ENCODE measurements around the gene NRG2. TPM values are rescaled to one million over a fixed set of nuclear protein-coding genes. Genes with fewer than 3 reads are reported as not detected.

The NRG2 gene
- total RNA-seq, 5 donors from 2014 or later (not counting 1 experiment from before 2014, with no cell fraction given), result 0.12 to 0.15 (median 0.12) TPM; not detected in 1

DNA sequence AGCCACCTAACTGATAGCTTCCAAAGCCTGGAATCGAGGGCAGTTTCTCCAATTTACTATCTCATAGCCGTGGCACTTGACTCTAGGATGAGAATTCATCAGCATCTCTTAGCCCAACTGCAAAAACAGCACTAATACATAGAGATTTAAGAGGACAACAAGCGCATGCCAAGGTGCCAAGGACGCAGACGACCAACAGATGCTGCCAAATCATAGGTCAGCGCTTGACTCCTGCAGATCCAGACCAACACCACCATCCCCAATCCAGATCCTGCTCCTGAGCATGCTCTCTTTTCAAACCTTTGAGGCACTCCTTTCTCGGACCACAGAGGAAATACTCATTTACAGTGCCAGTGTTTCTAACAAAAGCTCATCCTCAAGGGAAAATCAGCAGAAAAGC, 24.6 kb downstream of the NRG2 start:
- POLR2A ChIA-PET, result no interaction called here
- Histone ChIP-seq H3K4me1 (ENCODE audit: control insufficient read depth in 1 of 2, extremely low read depth in 1 of 2, insufficient read depth in 2 of 2, low read length in 2 of 2) (no peaks in the 10 kb centered on the region), H3K9me3 (no peaks in the 10 kb centered on the region), H3K4me3 (ENCODE audit: control insufficient read depth in 1 of 2, extremely low read depth in 1 of 2, low read length in 1 of 2) (no peak overlapping the region), H3K27me3 (replicated peaks in 1 of 2; ENCODE audit: control insufficient read depth in 2 of 2, extremely low read depth in 1 of 2, insufficient read depth in 2 of 2, low read length in 1 of 2) (peaks cover 2 to 15% of the 10 kb centered on the region in 2 experiments), H3K27ac (ENCODE audit: low read length) (no peak overlapping the region), H3K36me3 (ENCODE audit: control insufficient read depth in 2 of 2, extremely low read depth in 1 of 2, insufficient read depth in 1 of 2, low read length in 1 of 2) (no peaks in the 10 kb centered on the region)
- ATAC-seq (replicated peaks in 1 of 4) (no peak), DNase-seq (no peak)
- CTCF ChIA-PET, result no interaction called here
- H3K4me1 Mint-ChIP-seq, result no peaks in the 10 kb centered on the region
- no peaks in the 10 kb centered on the region for H3K36me3 Mint-ChIP-seq
- peaks cover 4 to 7% of the 10 kb centered on the region in 2 donors for H3K27me3 Mint-ChIP-seq
- WGBS (ENCODE audit: insufficient coverage), result 81% methylated on average over 6 of the region's 7 CpGs
- no peaks in the 10 kb centered on the region for H3K9me3 Mint-ChIP-seq
- no peak overlapping the region for H3K4me3 Mint-ChIP-seq
- H3K27ac Mint-ChIP-seq, result no peak overlapping the region

DNA sequence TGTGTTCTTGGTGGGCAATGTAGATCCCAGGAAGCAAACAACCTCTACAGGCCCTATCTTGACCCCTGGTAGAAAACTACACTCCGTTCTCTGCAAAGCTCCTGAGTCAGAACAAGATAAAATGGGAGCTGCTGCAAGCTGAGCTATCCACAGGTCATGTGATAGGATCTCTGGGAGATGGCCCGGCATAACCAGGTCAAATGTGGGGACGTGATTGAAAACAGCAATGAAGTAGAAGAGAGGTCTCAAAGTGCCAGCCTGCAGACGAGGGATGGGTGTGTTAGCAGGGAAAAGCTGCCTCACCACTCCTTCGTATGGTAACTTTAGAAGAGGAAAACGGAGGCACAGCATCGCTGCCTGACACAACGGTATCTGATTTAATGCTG, 25.0 kb downstream of the NRG2 start:
- H3K36me3 ChIP-seq (ENCODE audit: control insufficient read depth in 2 of 2, extremely low read depth in 1 of 2, insufficient read depth in 1 of 2, low read length in 1 of 2), result no peaks in the 10 kb centered on the region
- H3K27ac ChIP-seq (ENCODE audit: low read length), result no peak overlapping the region
- ATAC-seq (replicated peaks in 1 of 4), result no peak
- Mint-ChIP-seq H3K4me3 (no peak overlapping the region), H3K36me3 (no peaks in the 10 kb centered on the region), H3K9me3 (no peaks in the 10 kb centered on the region), H3K4me1 (no peaks in the 10 kb centered on the region), H3K27me3 (peaks cover 4 to 7% of the 10 kb centered on the region in 2 donors), H3K27ac (no peak overlapping the region)
- ChIA-PET POLR2A (no interaction called here), CTCF (no interaction called here)
- peaks cover 2 to 15% of the 10 kb centered on the region in 2 experiments for H3K27me3 ChIP-seq (replicated peaks in 1 of 2; ENCODE audit: control insufficient read depth in 2 of 2, extremely low read depth in 1 of 2, insufficient read depth in 2 of 2, low read length in 1 of 2)
- no peaks in the 10 kb centered on the region for H3K4me1 ChIP-seq (ENCODE audit: control insufficient read depth in 1 of 2, extremely low read depth in 1 of 2, insufficient read depth in 2 of 2, low read length in 2 of 2)
- no peaks in the 10 kb centered on the region for H3K9me3 ChIP-seq
- H3K4me3 ChIP-seq (ENCODE audit: control insufficient read depth in 1 of 2, extremely low read depth in 1 of 2, low read length in 1 of 2), result no peak overlapping the region
- 88% methylated on average over 4 of the region's 8 CpGs for WGBS (ENCODE audit: insufficient coverage)
- DNase-seq, result no peak

DNA sequence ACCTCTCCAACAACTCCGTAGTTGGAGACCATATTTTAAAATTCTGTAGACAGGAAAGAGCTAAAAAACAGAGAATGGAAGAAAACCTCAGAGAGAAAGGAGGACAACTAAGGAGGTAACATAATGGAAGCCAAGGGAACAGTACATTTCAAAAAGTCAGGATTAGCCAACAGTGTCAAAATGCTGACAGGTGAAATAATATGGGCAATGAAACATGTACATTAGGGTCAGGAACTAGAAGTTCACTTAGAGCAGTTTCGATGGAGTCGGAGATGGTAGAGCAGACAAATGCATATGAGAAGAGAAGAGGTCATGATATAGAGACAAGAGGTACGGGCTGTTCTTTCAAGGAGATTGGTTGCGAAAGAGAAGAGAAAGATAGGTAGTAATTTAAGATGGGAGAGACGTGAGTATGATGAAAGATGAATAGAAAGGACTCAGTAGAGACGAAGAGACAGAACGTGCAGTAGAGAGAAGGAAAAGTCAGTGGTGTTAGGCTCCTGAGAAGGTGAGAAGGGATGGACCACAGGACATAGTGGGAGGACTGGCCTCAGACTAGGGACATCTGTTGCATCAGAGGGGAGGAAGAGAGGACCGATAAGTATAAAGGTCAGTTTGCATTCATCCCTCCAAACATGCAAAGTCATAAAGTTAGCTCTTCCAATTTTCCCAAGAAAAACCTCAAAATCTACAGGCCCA, 25.6 kb downstream of the NRG2 start:
- ATAC-seq (replicated peaks in 1 of 4), result no peak
- H3K27ac Mint-ChIP-seq, result no peak overlapping the region
- Histone ChIP-seq H3K4me1 (ENCODE audit: control insufficient read depth in 1 of 2, extremely low read depth in 1 of 2, insufficient read depth in 2 of 2, low read length in 2 of 2) (no peaks in the 10 kb centered on the region), H3K36me3 (ENCODE audit: control insufficient read depth in 2 of 2, extremely low read depth in 1 of 2, insufficient read depth in 1 of 2, low read length in 1 of 2) (no peaks in the 10 kb centered on the region), H3K27ac (ENCODE audit: low read length) (no peak overlapping the region), H3K4me3 (ENCODE audit: control insufficient read depth in 1 of 2, extremely low read depth in 1 of 2, low read length in 1 of 2) (no peak overlapping the region), H3K9me3 (no peaks in the 10 kb centered on the region), H3K27me3 (replicated peaks in 1 of 2; ENCODE audit: control insufficient read depth in 2 of 2, extremely low read depth in 1 of 2, insufficient read depth in 2 of 2, low read length in 1 of 2) (peaks cover 0 to 15% of the 10 kb centered on the region in 2 experiments)
- no peak overlapping the region for H3K4me3 Mint-ChIP-seq
- DNase-seq, result no peak
- 91% methylated on average over 7 of the region's 9 CpGs for WGBS (ENCODE audit: insufficient coverage)
- no peaks in the 10 kb centered on the region for H3K36me3 Mint-ChIP-seq
- ChIA-PET CTCF (no interaction called here), POLR2A (no interaction called here)
- no peaks in the 10 kb centered on the region for H3K4me1 Mint-ChIP-seq
- peaks cover 4 to 7% of the 10 kb centered on the region in 2 donors for H3K27me3 Mint-ChIP-seq
- H3K9me3 Mint-ChIP-seq, result no peaks in the 10 kb centered on the region

DNA sequence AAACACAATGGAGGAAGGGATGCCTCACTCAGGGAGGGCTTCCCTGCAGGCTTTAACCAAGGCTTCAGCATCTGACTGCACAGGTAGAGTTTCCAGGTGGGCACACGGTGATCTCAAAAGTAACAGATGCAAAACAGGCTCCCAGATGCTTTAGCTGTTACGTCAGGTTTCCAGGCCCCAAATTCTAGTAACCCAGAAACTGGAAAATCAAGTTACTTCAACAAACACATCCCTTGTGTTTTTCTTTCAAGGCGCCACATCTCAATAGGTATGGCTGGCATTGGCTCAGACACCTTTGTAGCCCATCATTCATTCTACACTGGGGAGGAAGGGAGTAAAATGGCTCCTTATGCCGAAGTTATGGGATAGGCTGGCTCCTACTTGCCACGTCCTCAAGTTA, 27.4 kb downstream of the NRG2 start:
- peaks cover 4 to 5% of the 10 kb centered on the region in 2 donors for H3K27me3 Mint-ChIP-seq
- no peak overlapping the region for H3K4me3 Mint-ChIP-seq
- H3K27ac Mint-ChIP-seq, result no peak overlapping the region
- ATAC-seq (replicated peaks in 1 of 4) (no peak), DNase-seq (no peak)
- peaks cover 0 to 15% of the 10 kb centered on the region in 2 experiments for H3K27me3 ChIP-seq (replicated peaks in 1 of 2; ENCODE audit: control insufficient read depth in 2 of 2, extremely low read depth in 1 of 2, insufficient read depth in 2 of 2, low read length in 1 of 2)
- no peaks in the 10 kb centered on the region for H3K36me3 Mint-ChIP-seq
- H3K9me3 Mint-ChIP-seq, result no peaks in the 10 kb centered on the region
- WGBS (ENCODE audit: insufficient coverage), result 60% methylated on average over 1 of the region's 5 CpGs
- H3K4me1 ChIP-seq (ENCODE audit: control insufficient read depth in 1 of 2, extremely low read depth in 1 of 2, insufficient read depth in 2 of 2, low read length in 2 of 2), result no peaks in the 10 kb centered on the region
- no peaks in the 10 kb centered on the region for H3K36me3 ChIP-seq (ENCODE audit: control insufficient read depth in 2 of 2, extremely low read depth in 1 of 2, insufficient read depth in 1 of 2, low read length in 1 of 2)
- H3K9me3 ChIP-seq, result no peaks in the 10 kb centered on the region
- CTCF ChIA-PET, result no interaction called here
- POLR2A ChIA-PET, result interaction anchor here in 1 of 2 donors (0.6 kb wide), 1 partner anchor 1633 kb away, joined by 3 read pairs; no protein-coding TSS in a partner anchor
- no peaks in the 10 kb centered on the region for H3K4me1 Mint-ChIP-seq
- H3K4me3 ChIP-seq (ENCODE audit: control insufficient read depth in 1 of 2, extremely low read depth in 1 of 2, low read length in 1 of 2), result no peak overlapping the region
- no peak overlapping the region for H3K27ac ChIP-seq (ENCODE audit: low read length)

DNA sequence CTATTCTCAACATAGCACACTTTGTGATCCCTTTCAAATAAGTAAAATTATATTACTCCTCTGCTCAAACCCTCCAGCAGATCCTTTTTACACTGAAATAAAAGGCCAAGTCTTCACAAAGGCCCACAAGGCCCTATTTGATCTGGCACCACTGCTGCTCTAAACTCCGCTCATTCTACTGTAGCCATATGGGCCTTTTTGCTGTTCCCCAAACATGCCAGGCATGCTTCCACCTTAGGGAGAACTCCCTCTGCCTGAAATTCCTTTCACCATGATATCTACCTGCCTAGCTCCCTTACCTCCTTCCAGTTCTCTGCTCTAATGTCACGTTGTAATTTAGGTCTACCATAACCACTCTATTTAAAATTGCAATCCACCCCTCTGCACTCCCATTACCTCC, 28.3 kb downstream of the NRG2 start:
- Mint-ChIP-seq H3K36me3 (no peaks in the 10 kb centered on the region), H3K4me3 (no peak overlapping the region), H3K4me1 (no peaks in the 10 kb centered on the region), H3K27me3 (peaks cover 5 to 6% of the 10 kb centered on the region in 2 donors), H3K27ac (no peak overlapping the region), H3K9me3 (no peaks in the 10 kb centered on the region)
- no peak for DNase-seq
- Histone ChIP-seq H3K4me1 (ENCODE audit: control insufficient read depth in 1 of 2, extremely low read depth in 1 of 2, insufficient read depth in 2 of 2, low read length in 2 of 2) (no peaks in the 10 kb centered on the region), H3K4me3 (ENCODE audit: control insufficient read depth in 1 of 2, extremely low read depth in 1 of 2, low read length in 1 of 2) (no peak overlapping the region), H3K36me3 (ENCODE audit: control insufficient read depth in 2 of 2, extremely low read depth in 1 of 2, insufficient read depth in 1 of 2, low read length in 1 of 2) (no peaks in the 10 kb centered on the region), H3K9me3 (no peaks in the 10 kb centered on the region), H3K27me3 (replicated peaks in 1 of 2; ENCODE audit: control insufficient read depth in 2 of 2, extremely low read depth in 1 of 2, insufficient read depth in 2 of 2, low read length in 1 of 2) (peaks cover 0 to 15% of the 10 kb centered on the region in 2 experiments), H3K27ac (ENCODE audit: low read length) (no peak overlapping the region)
- ATAC-seq (replicated peaks in 1 of 4), result no peak
- CTCF ChIA-PET, result interaction anchor here in 1 of 2 donors (0.9 kb wide), 1 partner anchor 46 kb away, joined by 4 read pairs; no protein-coding TSS in a partner anchor
- POLR2A ChIA-PET, result no interaction called here
- 100% methylated on average over 1 of the region's 2 CpGs for WGBS (ENCODE audit: insufficient coverage)

DNA sequence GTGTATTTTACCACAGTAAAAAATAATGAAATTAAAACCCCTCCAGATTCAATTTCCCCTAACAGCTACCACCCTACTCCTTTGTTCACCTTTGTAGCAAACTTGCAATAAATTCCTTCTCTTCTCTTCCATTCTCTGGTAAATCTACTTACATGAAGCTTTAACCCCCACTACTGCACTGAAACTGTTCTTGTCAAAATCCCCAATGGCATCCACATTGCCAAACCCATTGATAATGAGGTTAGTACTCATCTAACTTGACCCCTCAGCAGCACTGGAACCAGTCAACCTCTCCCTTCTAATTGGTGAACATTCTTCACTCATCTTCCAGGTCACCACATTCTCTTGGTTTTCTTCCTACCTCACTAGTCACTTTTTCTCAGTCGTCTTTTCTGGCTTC, 29.6 kb downstream of the NRG2 start:
- no CpG with 5 or more reads among the region's 1 CpG for WGBS (ENCODE audit: insufficient coverage)
- peaks cover 2 to 14% of the 10 kb centered on the region in 2 experiments for H3K27me3 ChIP-seq (replicated peaks in 1 of 2; ENCODE audit: control insufficient read depth in 2 of 2, extremely low read depth in 1 of 2, insufficient read depth in 2 of 2, low read length in 1 of 2)
- POLR2A ChIA-PET, result no interaction called here
- DNase-seq, result no peak
- no peak overlapping the region for H3K27ac ChIP-seq (ENCODE audit: low read length)
- no peaks in the 10 kb centered on the region for H3K4me1 Mint-ChIP-seq
- H3K27ac Mint-ChIP-seq, result no peak overlapping the region
- H3K36me3 Mint-ChIP-seq, result no peaks in the 10 kb centered on the region
- peaks cover 7 to 8% of the 10 kb centered on the region in 2 donors for H3K27me3 Mint-ChIP-seq
- ATAC-seq (replicated peaks in 1 of 4), result no peak
- no peaks in the 10 kb centered on the region for H3K36me3 ChIP-seq (ENCODE audit: control insufficient read depth in 2 of 2, extremely low read depth in 1 of 2, insufficient read depth in 1 of 2, low read length in 1 of 2)
- H3K4me3 Mint-ChIP-seq, result no peak overlapping the region
- H3K9me3 ChIP-seq, result no peaks in the 10 kb centered on the region
- H3K4me3 ChIP-seq (ENCODE audit: control insufficient read depth in 1 of 2, extremely low read depth in 1 of 2, low read length in 1 of 2), result no peak overlapping the region
- CTCF ChIA-PET, result interaction anchor here in 1 of 2 donors (0.9 kb wide), 1 partner anchor 44 kb away, joined by 4 read pairs; no protein-coding TSS in a partner anchor
- H3K9me3 Mint-ChIP-seq, result no peaks in the 10 kb centered on the region
- no peaks in the 10 kb centered on the region for H3K4me1 ChIP-seq (ENCODE audit: control insufficient read depth in 1 of 2, extremely low read depth in 1 of 2, insufficient read depth in 2 of 2, low read length in 2 of 2)
